ENCODE measurements around the gene CETN2.
A peak's percentile ranks its signal among the peaks of the same experiment; 100 is the strongest.
"Not testable (repeated sequence)": the region's sequence is repeated elsewhere in the genome, so short reads cannot be mapped to it uniquely, and the experiment has no call there.

CETN2 gene

DNA sequence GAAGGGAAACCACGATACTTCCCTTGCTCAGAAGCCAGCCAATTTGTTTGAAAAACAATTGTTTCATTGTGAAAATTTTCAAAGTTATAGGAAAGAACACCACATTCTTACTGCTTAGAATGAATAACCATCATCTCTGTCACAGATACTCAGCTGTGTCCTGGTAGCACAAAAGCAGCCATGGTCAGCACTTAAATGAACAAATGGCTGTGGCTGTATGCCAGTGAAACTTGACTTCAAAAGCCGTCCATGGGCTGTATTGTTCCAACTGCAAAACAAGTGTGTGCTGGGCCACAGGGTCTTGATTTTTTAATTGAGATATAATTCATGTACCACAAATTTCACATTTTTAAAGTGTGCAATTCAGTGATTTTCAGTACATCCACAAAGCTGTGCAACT lies 19.9 kb upstream of the CETN2 start:
- Mint-ChIP-seq H3K4me1 (ENCODE audit: low read depth in 2 of 2) (peaks cover 0 to 3% of the 10 kb centered on the region in 2 donors), H3K9me3 (no peaks in the 10 kb centered on the region), H3K27ac (no peak overlapping the region), H3K36me3 (ENCODE audit: insufficient read depth) (peaks cover 16% of the 10 kb centered on the region), H3K27me3 (no peaks in the 10 kb centered on the region), H3K4me3 (no peak overlapping the region)
- ATAC-seq (replicated peaks), result no peak
- no peak for DNase-seq

DNA sequence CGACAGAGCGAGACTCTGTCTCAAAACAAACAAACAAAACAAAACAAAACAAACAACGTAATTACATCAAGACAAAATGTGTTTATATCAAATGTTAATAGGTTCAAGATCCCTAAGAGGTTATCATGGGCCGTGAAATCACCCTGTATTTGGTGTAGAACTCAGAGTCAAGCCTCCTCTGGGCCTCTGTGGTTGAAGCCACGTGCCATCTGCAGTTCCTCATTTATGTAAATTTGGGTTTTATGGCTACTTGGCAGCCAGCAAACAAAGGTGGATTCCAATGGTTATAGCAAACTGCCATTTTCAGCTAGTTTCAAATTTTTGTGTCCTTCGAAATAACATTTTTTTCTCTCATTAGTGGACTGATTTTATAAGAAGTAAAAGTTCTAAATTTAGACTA lies 16.7 kb upstream of the CETN2 start:
- peaks cover 7% of the 10 kb centered on the region for H3K36me3 Mint-ChIP-seq (ENCODE audit: insufficient read depth)
- no peak overlapping the region for H3K4me3 Mint-ChIP-seq
- H3K4me1 Mint-ChIP-seq (ENCODE audit: low read depth in 2 of 2), result peaks cover 1 to 3% of the 10 kb centered on the region in 2 donors
- DNase-seq (no peak), ATAC-seq (replicated peaks) (no peak)
- H3K27ac Mint-ChIP-seq, result no peak overlapping the region
- no peaks in the 10 kb centered on the region for H3K9me3 Mint-ChIP-seq
- H3K27me3 Mint-ChIP-seq, result no peaks in the 10 kb centered on the region

DNA sequence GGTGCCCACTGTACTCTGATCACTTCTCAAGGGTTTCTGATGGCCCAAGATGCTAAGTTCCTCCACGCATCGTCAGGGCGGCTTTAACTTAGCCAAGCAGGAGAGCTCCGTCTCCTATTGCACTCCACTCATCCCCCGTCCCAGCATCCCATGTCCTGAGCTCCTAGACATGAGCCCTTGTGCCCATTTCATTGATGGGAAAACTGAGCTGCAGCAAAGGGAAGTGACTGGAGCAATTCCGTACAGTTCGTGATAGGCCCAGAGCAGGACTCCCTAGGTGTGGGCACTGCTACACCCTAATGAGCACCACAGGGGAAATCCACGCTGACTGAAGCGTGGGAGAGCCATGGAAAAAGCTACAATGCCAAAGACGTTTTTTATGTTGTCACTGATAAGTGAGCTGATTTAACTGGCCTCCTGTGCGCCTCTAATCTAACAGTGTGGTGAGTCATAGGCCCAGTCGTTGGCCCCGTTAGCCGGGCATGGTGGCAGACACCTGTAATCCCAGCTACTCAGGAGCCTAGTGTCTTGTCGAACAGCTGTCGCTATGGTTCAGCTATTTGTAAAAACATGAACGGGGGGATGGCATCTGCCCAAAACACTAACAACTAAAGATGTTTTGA lies 15.2 kb upstream of the CETN2 start:
- peaks cover 4% of the 10 kb centered on the region for H3K36me3 Mint-ChIP-seq (ENCODE audit: insufficient read depth)

DNA sequence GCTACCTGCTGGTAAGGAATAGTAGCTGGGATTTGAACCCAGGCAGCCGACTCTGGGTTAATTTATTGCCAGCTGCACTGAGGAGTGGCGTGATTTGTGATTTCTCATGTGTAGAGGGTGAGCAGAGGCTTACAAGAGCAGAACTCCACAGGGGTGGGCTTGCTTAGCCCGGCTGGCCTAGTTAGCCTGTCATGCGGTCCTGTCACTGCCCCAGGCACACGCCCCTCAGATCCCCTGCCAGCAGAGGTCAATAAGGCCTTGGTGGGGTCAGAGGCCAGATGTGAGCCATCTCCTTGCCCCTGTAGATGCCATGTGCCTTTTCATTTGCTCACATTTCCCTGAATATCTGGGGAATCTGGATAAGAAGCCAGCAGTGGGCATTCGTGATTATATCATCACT lies 13.7 kb upstream of the CETN2 start:
- H3K4me3 Mint-ChIP-seq, result no peak overlapping the region
- no peaks in the 10 kb centered on the region for H3K36me3 Mint-ChIP-seq (ENCODE audit: insufficient read depth)
- DNase-seq (no peak), ATAC-seq (replicated peaks) (no peak)
- H3K9me3 Mint-ChIP-seq, result no peaks in the 10 kb centered on the region
- H3K27ac Mint-ChIP-seq, result no peak overlapping the region
- no peaks in the 10 kb centered on the region for H3K27me3 Mint-ChIP-seq
- peaks cover 0 to 8% of the 10 kb centered on the region in 2 donors for H3K4me1 Mint-ChIP-seq (ENCODE audit: low read depth in 2 of 2)

More for the DNA sequence above, 15.2 kb upstream of the CETN2 start:
- Mint-ChIP-seq H3K27me3 (no peaks in the 10 kb centered on the region), H3K9me3 (no peaks in the 10 kb centered on the region), H3K4me1 (ENCODE audit: low read depth in 2 of 2) (peaks cover 0 to 4% of the 10 kb centered on the region in 2 donors), H3K4me3 (no peak overlapping the region), H3K27ac (no peak overlapping the region)
- DNase-seq, result no peak
- ATAC-seq (replicated peaks), result no peak

DNA sequence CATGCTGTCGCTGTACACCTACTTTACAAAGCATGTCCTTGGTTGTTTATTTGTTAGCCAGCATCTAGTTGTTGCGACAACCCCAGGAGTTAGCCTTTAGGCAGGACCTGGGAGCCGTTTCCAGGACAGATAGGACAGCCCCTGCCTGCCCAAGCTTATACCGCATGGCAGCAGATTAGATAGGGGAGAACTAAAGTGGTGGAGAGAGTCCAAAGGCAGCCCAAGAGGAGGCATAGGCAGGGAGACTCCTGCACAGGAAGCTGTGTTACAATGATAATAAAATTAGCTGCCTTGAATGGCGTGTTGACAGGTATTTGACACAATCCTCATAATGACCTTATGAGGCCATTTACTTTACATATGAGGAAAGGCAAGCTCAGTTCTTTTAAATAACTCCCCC lies 13.3 kb upstream of the CETN2 start:
- no peak for ATAC-seq (replicated peaks)
- Mint-ChIP-seq H3K4me1 (ENCODE audit: low read depth in 2 of 2) (peaks cover 0 to 8% of the 10 kb centered on the region in 2 donors), H3K9me3 (no peaks in the 10 kb centered on the region), H3K36me3 (ENCODE audit: insufficient read depth) (no peaks in the 10 kb centered on the region), H3K4me3 (no peak overlapping the region), H3K27ac (no peak overlapping the region), H3K27me3 (no peaks in the 10 kb centered on the region)
- DNase-seq, result no peak

DNA sequence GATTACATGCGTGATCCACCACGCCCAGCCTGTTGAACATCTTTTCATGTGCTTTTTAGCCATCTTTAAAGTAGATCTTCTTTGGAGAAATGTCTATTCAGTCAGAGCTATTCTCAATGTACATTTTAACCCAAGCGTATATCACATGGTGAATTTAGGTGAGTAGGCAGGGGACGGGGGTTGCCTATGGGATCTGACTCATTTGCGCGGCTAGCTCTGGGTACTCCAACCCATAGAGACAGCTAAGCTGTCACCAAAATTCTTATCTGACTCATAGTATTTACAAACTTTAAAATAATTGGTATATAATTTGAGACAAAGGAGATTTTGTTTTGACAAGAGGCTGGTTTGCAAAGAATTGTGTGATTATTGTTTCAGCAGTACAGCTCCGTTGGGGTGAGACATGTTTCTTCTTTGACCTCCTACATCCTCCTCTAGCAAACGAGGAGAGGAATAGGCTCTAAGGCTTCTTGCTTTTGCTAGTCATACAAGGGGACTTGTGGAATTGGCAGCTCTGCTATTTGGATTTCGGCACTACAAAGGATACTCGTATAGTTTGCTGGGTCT lies 12.3 kb upstream of the CETN2 start:
- H3K27ac Mint-ChIP-seq, result no peak overlapping the region
- H3K27me3 Mint-ChIP-seq, result no peaks in the 10 kb centered on the region
- no peak for ATAC-seq (replicated peaks)
- no peaks in the 10 kb centered on the region for H3K9me3 Mint-ChIP-seq
- H3K4me3 Mint-ChIP-seq, result no peak overlapping the region
- no peaks in the 10 kb centered on the region for H3K36me3 Mint-ChIP-seq (ENCODE audit: insufficient read depth)
- no peak for DNase-seq
- peaks cover 7 to 17% of the 10 kb centered on the region in 2 donors for H3K4me1 Mint-ChIP-seq (ENCODE audit: low read depth in 2 of 2)

DNA sequence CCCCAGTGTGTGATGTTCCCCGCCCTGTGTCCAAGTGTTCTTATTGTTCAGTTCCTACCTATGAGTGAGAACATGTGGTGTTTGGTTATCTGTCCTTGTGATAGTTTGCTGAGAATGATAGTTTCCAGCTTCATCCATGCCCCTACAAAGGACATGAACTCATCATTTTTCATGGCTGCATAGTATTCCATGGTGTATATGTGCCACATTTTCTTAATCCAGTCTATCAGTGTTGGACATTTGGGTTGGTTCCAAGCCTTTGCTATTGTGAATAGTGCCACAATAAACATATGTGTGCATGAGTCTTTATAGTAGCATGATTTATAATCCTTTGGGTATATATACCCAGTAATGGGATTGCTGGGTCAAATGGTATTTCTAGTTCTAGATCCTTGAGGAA lies 4.9 kb upstream of the CETN2 start:
- H3K27ac Mint-ChIP-seq; ATAC-seq (replicated peaks); H3K9me3 Mint-ChIP-seq; DNase-seq; H3K4me3 Mint-ChIP-seq; H3K27me3 Mint-ChIP-seq; H3K36me3 Mint-ChIP-seq (ENCODE audit: insufficient read depth): not testable (repeated sequence)
- H3K4me1 Mint-ChIP-seq (ENCODE audit: low read depth in 2 of 2), result peaks cover 24 to 26% of the 10 kb centered on the region in 2 donors

DNA sequence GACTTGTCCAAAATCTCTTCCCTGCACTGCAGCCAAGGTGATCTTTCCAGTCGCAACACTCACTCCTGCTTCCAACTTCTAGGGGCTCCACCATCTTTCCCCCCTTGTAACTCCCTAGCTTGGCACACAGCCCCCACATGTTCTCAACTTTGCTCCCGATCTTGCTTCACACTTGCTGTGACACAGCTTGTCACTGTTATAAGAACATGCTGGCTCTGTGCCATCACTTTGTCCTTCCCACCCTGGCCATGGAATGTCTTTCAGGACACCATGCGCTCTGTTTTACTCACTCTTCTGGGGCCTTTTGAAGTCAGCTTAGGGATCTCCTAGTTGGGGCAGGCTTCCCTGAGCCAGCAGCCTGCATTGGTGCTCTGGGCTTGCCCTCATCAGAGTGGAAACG lies 2.8 kb upstream of the CETN2 start:
- Mint-ChIP-seq H3K9me3 (no peaks in the 10 kb centered on the region), H3K27me3 (no peaks in the 10 kb centered on the region), H3K4me1 (ENCODE audit: low read depth in 2 of 2) (peaks cover 18 to 25% of the 10 kb centered on the region in 2 donors), H3K36me3 (ENCODE audit: insufficient read depth) (peaks cover 7% of the 10 kb centered on the region), H3K4me3 (peak overlapping the region in 1 of 2 donors; percentile 40), H3K27ac (no peak overlapping the region)
- DNase-seq (no peak), ATAC-seq (replicated peaks) (no peak)

DNA sequence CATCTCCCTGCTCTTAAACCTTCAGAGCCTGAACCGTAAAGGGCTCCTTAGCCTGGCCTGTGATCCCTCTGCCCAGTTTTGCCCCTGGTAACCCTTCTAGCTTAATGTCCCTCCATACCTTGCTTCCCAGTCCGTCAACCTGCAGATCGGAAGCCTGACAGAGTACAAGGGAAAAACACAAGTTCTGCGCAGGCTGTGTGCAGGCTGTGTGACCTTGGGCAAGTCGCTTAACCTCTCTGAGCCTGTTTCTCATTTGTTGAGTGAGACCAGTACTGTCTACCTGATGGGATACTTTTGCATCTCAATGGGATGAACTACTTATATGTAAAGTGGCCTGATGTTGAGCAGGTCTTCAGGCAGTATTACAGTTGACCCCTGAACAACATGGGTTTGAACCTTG lies 2.0 kb upstream of the CETN2 start:
- ATAC-seq (replicated peaks) (no peak), DNase-seq (no peak)
- peaks cover 7% of the 10 kb centered on the region for H3K36me3 Mint-ChIP-seq (ENCODE audit: insufficient read depth)
- peaks cover 12 to 21% of the 10 kb centered on the region in 2 donors for H3K4me1 Mint-ChIP-seq (ENCODE audit: low read depth in 2 of 2)
- H3K9me3 Mint-ChIP-seq, result no peaks in the 10 kb centered on the region
- no peaks in the 10 kb centered on the region for H3K27me3 Mint-ChIP-seq
- H3K27ac Mint-ChIP-seq, result peak overlapping the region; percentile 75 to 78
- peak overlapping the region; percentile 90 for H3K4me3 Mint-ChIP-seq

DNA sequence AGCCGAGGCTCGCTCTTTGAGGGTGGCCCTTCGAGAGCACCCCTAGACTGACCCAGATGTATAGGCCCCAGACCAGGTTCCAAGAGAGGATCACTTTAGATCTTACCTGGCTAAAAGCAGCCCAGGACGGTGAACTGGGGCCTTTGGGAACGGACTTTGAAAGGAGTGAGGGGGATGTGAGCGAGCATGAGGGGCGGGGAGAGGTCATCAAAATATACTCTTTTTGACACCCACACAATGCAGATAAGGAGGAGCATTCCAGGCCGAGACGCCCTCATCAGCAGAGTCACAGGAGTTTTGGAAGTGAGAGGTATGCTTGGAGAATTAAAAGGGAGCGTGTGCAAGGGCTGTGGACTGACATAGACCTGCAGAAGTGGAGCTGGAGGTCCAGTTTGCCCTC lies 834 bp upstream of the CETN2 start:
- Mint-ChIP-seq H3K9me3 (no peaks in the 10 kb centered on the region), H3K36me3 (ENCODE audit: insufficient read depth) (peaks cover 7% of the 10 kb centered on the region), H3K4me3 (peak overlapping the region; percentile 90), H3K4me1 (ENCODE audit: low read depth in 2 of 2) (peaks cover 12 to 21% of the 10 kb centered on the region in 2 donors), H3K27ac (peak overlapping the region; percentile 97 to 98), H3K27me3 (no peaks in the 10 kb centered on the region)
- ATAC-seq (replicated peaks) (no peak), DNase-seq (no peak)

DNA sequence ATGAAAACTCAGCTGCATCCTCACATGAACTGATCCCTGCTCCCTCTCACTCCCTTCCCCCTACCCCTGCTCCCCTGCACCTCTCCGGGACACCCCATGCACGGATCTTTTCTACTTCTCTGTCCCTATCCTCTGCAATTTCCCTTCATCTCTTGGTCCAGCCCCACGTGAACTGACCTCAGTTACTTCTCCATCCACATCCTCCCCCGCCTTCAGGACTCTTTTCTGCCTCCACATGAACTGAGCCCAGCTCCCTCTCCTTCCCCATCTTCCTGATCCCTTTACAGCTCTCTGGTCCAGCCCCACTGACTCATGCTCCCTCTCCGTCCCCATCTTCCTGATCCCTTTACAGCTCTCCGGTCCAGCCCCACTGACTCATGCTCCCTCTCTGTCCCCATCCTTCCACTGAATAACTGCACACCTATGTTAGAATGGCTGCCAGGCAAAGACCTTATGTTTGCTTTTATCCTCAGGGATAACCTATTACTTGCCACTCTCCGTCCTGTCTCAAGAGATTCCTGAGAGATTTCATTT lies 5.6 kb downstream of the CETN2 start:
- Mint-ChIP-seq H3K27me3 (peaks cover 11 to 15% of the 10 kb centered on the region in 2 donors), H3K4me3 (no peak overlapping the region), H3K9me3 (no peaks in the 10 kb centered on the region), H3K27ac (no peak overlapping the region), H3K4me1 (ENCODE audit: low read depth in 2 of 2) (no peaks in the 10 kb centered on the region), H3K36me3 (ENCODE audit: insufficient read depth) (no peaks in the 10 kb centered on the region)
- no peak for ATAC-seq (replicated peaks)
- DNase-seq, result no peak

DNA sequence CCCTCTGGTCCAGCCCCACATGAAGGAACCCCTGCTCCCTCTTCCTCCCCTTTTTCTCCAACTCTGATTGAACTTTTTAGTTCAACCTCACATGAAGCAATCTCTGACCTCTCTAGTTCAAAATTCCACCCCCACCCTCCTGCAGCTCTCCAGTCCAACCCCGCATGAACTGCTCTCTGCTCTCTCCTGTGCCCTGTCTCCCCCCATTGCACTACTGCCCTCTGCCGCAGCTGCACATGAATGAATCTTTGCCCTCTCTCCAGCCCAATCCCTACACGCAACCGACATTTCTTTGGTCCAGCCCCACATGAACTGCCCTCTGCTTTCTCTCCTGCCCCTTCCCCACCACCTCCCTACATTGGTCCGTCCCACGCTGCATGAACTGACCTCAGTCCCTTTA lies 6.9 kb downstream of the CETN2 start:
- H3K9me3 Mint-ChIP-seq, result no peaks in the 10 kb centered on the region
- ATAC-seq (replicated peaks), result no peak
- H3K27ac Mint-ChIP-seq, result no peak overlapping the region
- no peaks in the 10 kb centered on the region for H3K4me1 Mint-ChIP-seq (ENCODE audit: low read depth in 2 of 2)
- H3K4me3 Mint-ChIP-seq, result no peak overlapping the region
- DNase-seq, result no peak
- no peaks in the 10 kb centered on the region for H3K36me3 Mint-ChIP-seq (ENCODE audit: insufficient read depth)
- H3K27me3 Mint-ChIP-seq, result peaks cover 11 to 15% of the 10 kb centered on the region in 2 donors

DNA sequence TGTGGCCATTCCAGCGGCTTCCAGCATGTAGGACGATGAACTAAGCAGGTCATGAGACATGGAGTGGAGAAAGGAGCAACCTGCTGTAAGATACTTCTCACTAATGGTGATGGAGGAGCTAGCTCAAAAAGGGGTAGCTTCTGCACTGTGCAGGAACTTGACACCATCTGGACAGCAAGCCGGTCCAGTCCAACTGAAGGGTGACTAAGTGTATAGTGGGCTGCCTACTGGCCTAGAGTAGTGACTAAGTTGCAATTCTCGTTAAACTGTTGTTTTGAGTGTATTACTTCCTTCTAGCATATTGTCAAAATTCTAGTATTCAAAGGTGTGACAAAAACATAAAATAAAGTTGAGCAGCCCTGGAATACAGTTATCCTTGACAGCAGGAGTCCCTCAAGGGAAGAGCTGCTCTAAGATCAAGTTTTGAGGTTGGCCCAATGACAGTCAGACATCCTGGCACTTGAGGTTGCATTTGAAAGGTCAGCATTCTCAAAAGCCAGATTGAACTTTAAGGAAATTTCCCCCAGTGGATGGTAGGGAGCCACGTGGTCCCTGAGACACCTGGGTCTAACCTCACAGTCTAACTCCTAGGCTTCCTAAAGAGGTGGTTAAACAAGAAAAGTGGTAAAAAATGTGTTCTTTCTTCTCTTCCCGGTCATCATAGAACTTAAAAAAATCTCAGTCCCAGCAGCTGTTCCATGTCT lies 8.0 kb downstream of the CETN2 start:
- no peak for ATAC-seq (replicated peaks)
- H3K27ac Mint-ChIP-seq, result no peak overlapping the region

More for the DNA sequence above, 8.0 kb downstream of the CETN2 start:
- DNase-seq, result no peak
- H3K4me3 Mint-ChIP-seq, result no peak overlapping the region
- H3K36me3 Mint-ChIP-seq (ENCODE audit: insufficient read depth), result no peaks in the 10 kb centered on the region
- no peaks in the 10 kb centered on the region for H3K9me3 Mint-ChIP-seq
- no peaks in the 10 kb centered on the region for H3K4me1 Mint-ChIP-seq (ENCODE audit: low read depth in 2 of 2)
- H3K27me3 Mint-ChIP-seq, result peaks cover 11 to 15% of the 10 kb centered on the region in 2 donors

Measured in effector memory CD8-positive, alpha-beta T cell (primary cell).